Measurements from ENCODE around the gene PLCH2. TPM values are rescaled to one million over a fixed set of nuclear protein-coding genes. Genes with fewer than 3 reads are reported as not detected.

The PLCH2 gene
- total RNA-seq, 1 experiment from 2014 or later, result not detected

DNA sequence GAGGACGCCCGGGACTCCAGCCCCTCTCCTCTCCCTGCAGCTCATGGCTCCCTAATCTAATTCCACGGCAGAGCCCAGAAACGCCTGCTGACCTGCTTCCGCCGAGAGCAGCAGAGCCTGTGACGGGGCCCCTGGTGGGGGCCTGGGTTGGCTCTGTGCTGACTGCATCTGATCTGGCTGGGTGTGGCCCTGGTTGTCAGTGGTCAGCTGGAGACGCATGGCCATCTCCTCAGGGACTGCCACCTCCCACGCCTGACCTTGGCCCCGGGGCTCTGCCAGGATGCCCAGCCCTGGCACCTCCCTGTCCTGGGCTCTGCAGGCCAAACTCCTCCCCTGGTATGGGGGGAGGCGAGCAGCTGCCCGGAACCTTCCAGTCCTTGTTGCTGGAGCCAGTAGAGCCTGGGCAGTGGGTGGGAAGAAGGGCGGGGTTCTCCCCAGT is 1.1 kb upstream of the PLCH2 start:
- H3K36me3 ChIP-seq (ENCODE audit: insufficient read depth, low read length, poor library complexity, severe bottlenecking), result no peaks in the 10 kb centered on the region
- ChIA-PET POLR2A (ENCODE audit: low non-redundant PET) (no interaction called here), CTCF (no interaction called here)
- intact Hi-C loops (cut with micrococcal nuclease; ENCODE audit: unreplicated experiment), result no loop called here
- peaks cover 11% of the 10 kb centered on the region for H3K27me3 ChIP-seq (replicated peaks; ENCODE audit: insufficient read depth, low read depth, low read length, poor library complexity)
- no peaks in the 10 kb centered on the region for H3K9me3 ChIP-seq (ENCODE audit: low read depth, low read length, poor library complexity, severe bottlenecking)
- no peaks in the 10 kb centered on the region for H3K4me1 ChIP-seq (ENCODE audit: insufficient read depth, low read length, poor library complexity, severe bottlenecking)
- no TSS peak for BruUV-seq (replicated peaks)
- DNase-seq (ENCODE audit: low spot score), result no peak
- TF ChIP-seq, protein P1, sequence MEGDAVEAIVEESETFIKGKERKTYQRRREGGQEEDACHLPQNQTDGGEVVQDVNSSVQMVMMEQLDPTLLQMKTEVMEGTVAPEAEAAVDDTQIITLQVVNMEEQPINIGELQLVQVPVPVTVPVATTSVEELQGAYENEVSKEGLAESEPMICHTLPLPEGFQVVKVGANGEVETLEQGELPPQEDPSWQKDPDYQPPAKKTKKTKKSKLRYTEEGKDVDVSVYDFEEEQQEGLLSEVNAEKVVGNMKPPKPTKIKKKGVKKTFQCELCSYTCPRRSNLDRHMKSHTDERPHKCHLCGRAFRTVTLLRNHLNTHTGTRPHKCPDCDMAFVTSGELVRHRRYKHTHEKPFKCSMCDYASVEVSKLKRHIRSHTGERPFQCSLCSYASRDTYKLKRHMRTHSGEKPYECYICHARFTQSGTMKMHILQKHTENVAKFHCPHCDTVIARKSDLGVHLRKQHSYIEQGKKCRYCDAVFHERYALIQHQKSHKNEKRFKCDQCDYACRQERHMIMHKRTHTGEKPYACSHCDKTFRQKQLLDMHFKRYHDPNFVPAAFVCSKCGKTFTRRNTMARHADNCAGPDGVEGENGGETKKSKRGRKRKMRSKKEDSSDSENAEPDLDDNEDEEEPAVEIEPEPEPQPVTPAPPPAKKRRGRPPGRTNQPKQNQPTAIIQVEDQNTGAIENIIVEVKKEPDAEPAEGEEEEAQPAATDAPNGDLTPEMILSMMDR (conservative IDR thresholded peaks at IDR 0.05; ENCODE audit: low read depth, low read length), result no peak
- TF ChIP-seq EZH2 (IDR thresholded peaks at IDR 0.05; ENCODE audit: borderline replicate concordance, low read depth, low read length, poor library complexity, severe bottlenecking), result no peak
- no peak overlapping the region for H3K27ac ChIP-seq (ENCODE audit: low read depth, low read length, poor library complexity, severe bottlenecking)
- no peak overlapping the region for H3K4me3 ChIP-seq (ENCODE audit: low read depth, low read length, poor library complexity, severe bottlenecking)

- ChIA-PET POLR2A (ENCODE audit: low non-redundant PET) (no interaction called here), CTCF (no interaction called here)
- Histone ChIP-seq H3K27ac (ENCODE audit: low read depth, low read length, poor library complexity, severe bottlenecking) (no peak overlapping the region), H3K36me3 (ENCODE audit: insufficient read depth, low read length, poor library complexity, severe bottlenecking) (no peaks in the 10 kb centered on the region), H3K9me3 (ENCODE audit: low read depth, low read length, poor library complexity, severe bottlenecking) (no peaks in the 10 kb centered on the region), H3K4me1 (ENCODE audit: insufficient read depth, low read length, poor library complexity, severe bottlenecking) (peaks cover 6% of the 10 kb centered on the region), H3K27me3 (replicated peaks; ENCODE audit: insufficient read depth, low read depth, low read length, poor library complexity) (peaks cover 4% of the 10 kb centered on the region), H3K4me3 (ENCODE audit: low read depth, low read length, poor library complexity, severe bottlenecking) (no peak overlapping the region)
- DNase-seq (ENCODE audit: low spot score), result no peak
- BruUV-seq (replicated peaks), result no TSS peak
- TF ChIP-seq EZH2 (IDR thresholded peaks at IDR 0.05; ENCODE audit: borderline replicate concordance, low read depth, low read length, poor library complexity, severe bottlenecking), result no peak
- TF ChIP-seq, protein P1 (conservative IDR thresholded peaks at IDR 0.05; ENCODE audit: low read depth, low read length), result no peak
- intact Hi-C loops (cut with micrococcal nuclease; ENCODE audit: unreplicated experiment), result no loop called here
Measured at GRCh38 chr1:2475571-2475970, 518 bp upstream of the PLCH2 start.

- intact Hi-C loops (cut with micrococcal nuclease; ENCODE audit: unreplicated experiment), result no loop called here
- ChIA-PET POLR2A (ENCODE audit: low non-redundant PET) (interaction anchor here (0.6 kb wide), 1 partner anchor 482 kb away, joined by 3 read pairs; no protein-coding TSS in a partner anchor), CTCF (no interaction called here)
- H3K9me3 ChIP-seq (ENCODE audit: low read depth, low read length, poor library complexity, severe bottlenecking), result no peaks in the 10 kb centered on the region
- TF ChIP-seq EZH2 (IDR thresholded peaks at IDR 0.05; ENCODE audit: borderline replicate concordance, low read depth, low read length, poor library complexity, severe bottlenecking), result no peak
- TF ChIP-seq, protein P1 (conservative IDR thresholded peaks at IDR 0.05; ENCODE audit: low read depth, low read length), result no peak
- peaks cover 13% of the 10 kb centered on the region for H3K4me1 ChIP-seq (ENCODE audit: insufficient read depth, low read length, poor library complexity, severe bottlenecking)
- BruUV-seq (replicated peaks), result no TSS peak
- no peak for DNase-seq (ENCODE audit: low spot score)
- H3K27ac ChIP-seq (ENCODE audit: low read depth, low read length, poor library complexity, severe bottlenecking), result no peak overlapping the region
- H3K27me3 ChIP-seq (replicated peaks; ENCODE audit: insufficient read depth, low read depth, low read length, poor library complexity), result no peaks in the 10 kb centered on the region
- H3K4me3 ChIP-seq (ENCODE audit: low read depth, low read length, poor library complexity, severe bottlenecking), result no peak overlapping the region
- H3K36me3 ChIP-seq (ENCODE audit: insufficient read depth, low read length, poor library complexity, severe bottlenecking), result no peaks in the 10 kb centered on the region
Measured at GRCh38 chr1:2477309-2477708, 1.2 kb downstream of the PLCH2 start.

Data from A673 (cell line).